HAP-1 (cell line): ENCODE measurements around the gene ZNF575.

Source experiments
- DNase-seq, 2 experiments: peaks; one replicate each; pipeline ENCODE4 v3.0.0-alpha.2; 2016 to 2020; ENCODE audit warnings: low spot score in 2 of 2
- H3K27me3 ChIP-seq: fragments of 250-450 bp; sonication (Bioruptor Pico); 2 replicates; pipeline ENCODE4 v1.5.1; 2020; ENCODE audit warnings: low read depth, mild to moderate bottlenecking, moderate library complexity
- H3K36me3 ChIP-seq: fragments of 250-450 bp; sonication (Bioruptor Pico); replicated peaks from 2 replicates; pipeline ENCODE4 v1.5.1; 2020; ENCODE audit warnings: mild to moderate bottlenecking
- H3K4me1 ChIP-seq: fragments of 250-450 bp; sonication (Bioruptor Pico); 2 replicates; pipeline ENCODE4 v1.5.1; 2020; ENCODE audit warnings: mild to moderate bottlenecking
- H3K4me3 ChIP-seq: fragments of 250-450 bp; sonication (Bioruptor Pico); 2 replicates; pipeline ENCODE4 v1.5.1; 2020; ENCODE audit warnings: mild to moderate bottlenecking, moderate library complexity
- H3K9me3 ChIP-seq: fragments of 250-450 bp; sonication (Bioruptor Pico); 2 replicates; pipeline ENCODE4 v1.5.1; 2020; ENCODE audit warnings: mild to moderate bottlenecking, moderate library complexity
- in situ Hi-C: fragments of 300-500 bp; cut with MboI; formaldehyde crosslinking; loops from 3 replicates; pipeline ENCODE4 v1.14.3; 2020; ENCODE audit warnings: low sequenced_read_pairs, inconsistent platforms, mixed read lengths

The ZNF575 gene

GRCh38 chr19:43581467-43581866 is 48.5 kb downstream of the ZNF575 start:
- in situ Hi-C loops, result no loop called here
- DNase-seq, result no peak
- Histone ChIP-seq H3K27me3 (peaks cover 4% of the 10 kb centered on the region; the same call in 1 of the 2 replicates), H3K4me3 (no peak overlapping the region), H3K4me1 (no peaks in the 10 kb centered on the region), H3K9me3 (no peaks in the 10 kb centered on the region), H3K36me3 (no peaks in the 10 kb centered on the region)

- in situ Hi-C loops, result no loop called here
- Histone ChIP-seq H3K27me3 (peaks cover 4% of the 10 kb centered on the region; the same call in 1 of the 2 replicates), H3K4me3 (no peak overlapping the region), H3K36me3 (no peaks in the 10 kb centered on the region), H3K9me3 (no peaks in the 10 kb centered on the region), H3K4me1 (no peaks in the 10 kb centered on the region)
- DNase-seq, result no peak
These were observed 49.5 kb downstream of the ZNF575 start for GRCh38 chr19:43582495-43582894.

GRCh38 chr19:43584484-43584883 is 51.5 kb downstream of the ZNF575 start:
- in situ Hi-C loops, result no loop called here
- H3K4me1 ChIP-seq, result no peaks in the 10 kb centered on the region
- no peaks in the 10 kb centered on the region for H3K9me3 ChIP-seq
- H3K36me3 ChIP-seq, result 0 out of 2 replicates have a peak, but pooled peaks cover 3% of the 10 kb centered on the region
- DNase-seq, result no peak
- no peaks in the 10 kb centered on the region for H3K27me3 ChIP-seq
- no peak overlapping the region for H3K4me3 ChIP-seq
